HL-60/S4 treated with retinoic acid at 250 ng/mL for 4 days and 3 days (cell line): ENCODE data around the gene IGF2.

ENCODE experiments used
- in situ Hi-C: fragments of 300-500 bp; cut with MboI; formaldehyde crosslinking; loops from 2 replicates; pipeline ENCODE4 v1.7.0; 2022; ENCODE audit warnings: low sequenced_read_pairs

Gene IGF2

GRCh38 chr11:2139123-2139521 lies at the start of gene IGF2:
Gene IGF2 (minus strand): TSS chr11:2139389. CDS start chr11:2135523, 3,866 bp downstream.
- in situ Hi-C loops: no loop called here

GRCh38 chr11:2188745-2189144 lies 49.6 kb upstream of the IGF2 start:
- in situ Hi-C loops: loop anchor here (25.0 kb wide), 2 partner anchors 324 to 699 kb away; partner anchors contain the start of gene CDKN1C

- in situ Hi-C loops: loop anchor here (25.0 kb wide), 2 partner anchors 325 to 700 kb away; partner anchors contain the start of gene CDKN1C
Observed at GRCh38 chr11:2187280-2187707, 48.1 kb upstream of the IGF2 start.

- in situ Hi-C loops: loop anchor here (25.0 kb wide), 2 partner anchors 326 to 701 kb away; partner anchors contain the start of gene CDKN1C
Observed at GRCh38 chr11:2186669-2187279, 47.6 kb upstream of the IGF2 start.

- in situ Hi-C loops: loop anchor here (25.0 kb wide), 2 partner anchors 327 to 702 kb away; partner anchors contain the start of gene CDKN1C
Observed at GRCh38 chr11:2185324-2186085, 46.3 kb upstream of the IGF2 start.

GRCh38 chr11:2182692-2183474 lies 43.7 kb upstream of the IGF2 start:
- in situ Hi-C loops: loop anchor here (25.0 kb wide), 2 partner anchors 329 to 704 kb away; partner anchors contain the start of gene CDKN1C

- in situ Hi-C loops: loop anchor here (25.0 kb wide), 2 partner anchors 330 to 705 kb away; partner anchors contain the start of gene CDKN1C
Observed at GRCh38 chr11:2182075-2182474, 42.9 kb upstream of the IGF2 start.

GRCh38 chr11:2180789-2181370 lies 41.7 kb upstream of the IGF2 start:
- in situ Hi-C loops: loop anchor here (25.0 kb wide), 2 partner anchors 331 to 706 kb away; partner anchors contain the start of gene CDKN1C

- in situ Hi-C loops: loop anchor here (25.0 kb wide), 2 partner anchors 332 to 707 kb away; partner anchors contain the start of gene CDKN1C
Observed at GRCh38 chr11:2180347-2180746, 41.2 kb upstream of the IGF2 start.

- in situ Hi-C loops: loop anchor here (25.0 kb wide), 2 partner anchors 333 to 708 kb away; partner anchors contain the start of gene CDKN1C
Observed at GRCh38 chr11:2179516-2179915, 40.3 kb upstream of the IGF2 start.

GRCh38 chr11:2178906-2179494 lies 39.8 kb upstream of the IGF2 start:
- in situ Hi-C loops: loop anchor here (25.0 kb wide), 2 partner anchors 333 to 708 kb away; partner anchors contain the start of gene CDKN1C

- in situ Hi-C loops: loop anchor here (25.0 kb wide), 2 partner anchors 334 to 709 kb away; partner anchors contain the start of gene CDKN1C
Observed at GRCh38 chr11:2178055-2178773, 39.0 kb upstream of the IGF2 start.

GRCh38 chr11:2177076-2177475 lies 37.9 kb upstream of the IGF2 start:
- in situ Hi-C loops: loop anchor here (25.0 kb wide), 2 partner anchors 335 to 710 kb away; partner anchors contain the start of gene CDKN1C

GRCh38 chr11:2176389-2176900 lies 37.3 kb upstream of the IGF2 start:
- in situ Hi-C loops: loop anchor here (25.0 kb wide), 2 partner anchors 336 to 711 kb away; partner anchors contain the start of gene CDKN1C

- in situ Hi-C loops: loop anchor here (25.0 kb wide), 2 partner anchors 337 to 712 kb away; partner anchors contain the start of gene CDKN1C
Observed at GRCh38 chr11:2175659-2176058, 36.5 kb upstream of the IGF2 start.

- in situ Hi-C loops: no loop called here
Observed at GRCh38 chr11:2174361-2174760, 35.2 kb upstream of the IGF2 start.

GRCh38 chr11:2173761-2174160 lies 34.6 kb upstream of the IGF2 start:
- in situ Hi-C loops: no loop called here

- in situ Hi-C loops: no loop called here
Observed at GRCh38 chr11:2173150-2173693, 34.0 kb upstream of the IGF2 start.
